Upper lobe of right lung (tissue), 1 donor: ENCODE results near the gene GLO1. TPM values are rescaled to one million over a fixed set of nuclear protein-coding genes. Genes with fewer than 3 reads are reported as not detected.

Experiments used
- ATAC-seq: fragments of 200-7000 bp; cut with Tn5 transposase; one replicate; pipeline ENCODE4 v1.9.1; 2020; ENCODE audit warnings: mild to moderate bottlenecking, moderate library complexity
- DNase-seq: peaks from one replicate; pipeline ENCODE4 v3.0.0-alpha.2; 2020
- H3K27ac ChIP-seq: fragments of 200-600 bp; one replicate; pipeline ENCODE4 v1.8.0; 2022
- H3K27me3 ChIP-seq: fragments of 200-600 bp; one replicate; pipeline ENCODE4 v1.8.0; 2022; ENCODE audit warnings: mild to moderate bottlenecking
- H3K36me3 ChIP-seq: fragments of 200-600 bp; one replicate; pipeline ENCODE4 v1.8.0; 2022
- H3K4me1 ChIP-seq: fragments of 200-600 bp; one replicate; pipeline ENCODE4 v1.8.0; 2022
- H3K4me3 ChIP-seq: fragments of 200-600 bp; one replicate; pipeline ENCODE4 v1.8.0; 2022; ENCODE audit warnings: mild to moderate bottlenecking
- H3K9me3 ChIP-seq: fragments of 200-600 bp; one replicate; pipeline ENCODE4 v1.8.0; 2022
- intact Hi-C: fragments of 100-400 bp; cut with DNase I; formaldehyde crosslinking; loops from one replicate; pipeline ENCODE4 v1.11.0; 2022
- total RNA-seq: library from RNA; stranded (reverse); fragmentation: NEBNext Ultra II Directional; extraction: Animal tissue kit (Norgen Biotek cat#: 25700); gene quantifications from one replicate; pipeline ENCODE4 v1.2.1, GENCODE V29; 2021
- TF ChIP-seq, protein P1 (sequence below): fragments of 200-600 bp; IDR thresholded peaks from one replicate; pipeline ENCODE4 v1.8.0; 2022; ENCODE audit warnings: antibody characterized with exemption
- donor health status: DM: no; HTN: yes; CAD: no; lungs with severe emphysema.

GLO1 gene
- total RNA-seq, 1 donor from 2014 or later: 91.4 TPM

DNA sequence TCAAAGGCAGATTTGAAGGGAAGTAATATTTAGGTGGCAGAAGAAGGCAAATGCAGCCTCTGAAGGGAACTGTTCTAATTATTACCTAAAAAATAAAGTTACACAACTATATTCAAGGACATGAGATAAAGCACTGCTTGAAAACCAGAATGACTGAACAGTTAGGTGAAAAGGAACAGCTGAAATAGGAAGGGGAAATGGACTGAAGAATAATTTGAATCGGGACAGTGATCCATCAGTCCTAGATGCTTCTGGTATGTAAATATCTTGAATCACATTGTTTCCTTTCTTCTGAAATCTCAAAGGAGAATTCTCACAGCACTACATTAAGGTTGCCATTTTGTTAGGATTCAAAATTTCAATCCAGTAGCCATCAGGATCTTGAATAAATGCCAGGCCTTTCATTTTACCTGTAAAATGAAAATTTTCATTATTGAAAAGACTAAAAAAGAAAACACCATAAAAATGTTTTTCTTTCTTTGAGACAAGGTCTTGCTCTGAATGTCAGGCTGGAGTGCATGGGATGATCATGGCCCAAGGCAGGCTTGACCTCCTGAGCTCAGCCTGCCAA is 25.9 kb downstream of the GLO1 start:
- no peaks in the 10 kb centered on the region for H3K27me3 ChIP-seq
- intact Hi-C loops: no loop called here
- H3K27ac ChIP-seq: peak overlapping the region; percentile 53
- no peak for DNase-seq
- H3K9me3 ChIP-seq: no peaks in the 10 kb centered on the region
- peaks cover 38% of the 10 kb centered on the region for H3K36me3 ChIP-seq
- no peak for ATAC-seq
- no peak overlapping the region for H3K4me3 ChIP-seq
- TF ChIP-seq, protein P1, sequence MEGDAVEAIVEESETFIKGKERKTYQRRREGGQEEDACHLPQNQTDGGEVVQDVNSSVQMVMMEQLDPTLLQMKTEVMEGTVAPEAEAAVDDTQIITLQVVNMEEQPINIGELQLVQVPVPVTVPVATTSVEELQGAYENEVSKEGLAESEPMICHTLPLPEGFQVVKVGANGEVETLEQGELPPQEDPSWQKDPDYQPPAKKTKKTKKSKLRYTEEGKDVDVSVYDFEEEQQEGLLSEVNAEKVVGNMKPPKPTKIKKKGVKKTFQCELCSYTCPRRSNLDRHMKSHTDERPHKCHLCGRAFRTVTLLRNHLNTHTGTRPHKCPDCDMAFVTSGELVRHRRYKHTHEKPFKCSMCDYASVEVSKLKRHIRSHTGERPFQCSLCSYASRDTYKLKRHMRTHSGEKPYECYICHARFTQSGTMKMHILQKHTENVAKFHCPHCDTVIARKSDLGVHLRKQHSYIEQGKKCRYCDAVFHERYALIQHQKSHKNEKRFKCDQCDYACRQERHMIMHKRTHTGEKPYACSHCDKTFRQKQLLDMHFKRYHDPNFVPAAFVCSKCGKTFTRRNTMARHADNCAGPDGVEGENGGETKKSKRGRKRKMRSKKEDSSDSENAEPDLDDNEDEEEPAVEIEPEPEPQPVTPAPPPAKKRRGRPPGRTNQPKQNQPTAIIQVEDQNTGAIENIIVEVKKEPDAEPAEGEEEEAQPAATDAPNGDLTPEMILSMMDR: no peak
- peaks cover 11% of the 10 kb centered on the region for H3K4me1 ChIP-seq

DNA sequence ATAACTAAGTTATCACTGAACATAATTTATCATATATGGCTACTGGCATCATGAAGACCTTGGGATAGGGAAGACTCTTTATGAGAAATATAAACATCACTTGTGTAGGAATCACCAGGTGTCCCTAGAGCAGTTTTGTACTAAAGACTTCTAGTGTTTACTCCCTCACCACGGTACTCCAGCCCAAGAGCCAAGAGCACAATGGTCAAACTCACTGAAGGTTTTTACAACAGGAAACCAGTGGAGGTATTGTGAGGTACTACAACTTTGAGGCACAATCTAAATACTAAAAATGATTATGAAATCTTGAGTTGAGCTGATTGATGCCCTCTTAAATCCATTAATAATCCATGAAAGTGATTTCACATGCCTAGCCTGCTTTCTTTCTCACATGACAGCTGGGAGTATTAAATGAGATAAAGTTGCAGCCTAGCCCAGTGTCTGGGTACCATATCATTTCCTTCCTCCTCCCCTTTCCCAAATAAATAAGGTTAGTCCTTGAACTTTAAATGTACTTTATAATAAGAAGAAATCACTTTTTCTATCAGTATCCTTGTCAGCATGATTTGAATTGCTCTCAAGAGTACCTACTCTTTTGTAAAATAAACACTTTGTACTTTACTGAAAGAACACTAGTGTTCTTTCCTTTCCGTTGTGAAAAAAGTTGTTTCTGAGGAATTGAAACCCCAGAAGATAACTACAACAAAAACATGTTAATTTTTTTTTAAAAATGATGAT is 26.5 kb downstream of the GLO1 start:
- intact Hi-C loops: no loop called here
- H3K36me3 ChIP-seq: peaks cover 31% of the 10 kb centered on the region
- H3K4me1 ChIP-seq: peaks cover 11% of the 10 kb centered on the region
- ATAC-seq (peak; percentile 69), DNase-seq (no peak)
- H3K9me3 ChIP-seq: no peaks in the 10 kb centered on the region
- no peaks in the 10 kb centered on the region for H3K27me3 ChIP-seq
- TF ChIP-seq, protein P1: no peak
- H3K4me3 ChIP-seq: no peak overlapping the region
- peak overlapping the region; percentile 53 for H3K27ac ChIP-seq

GRCh38 chr6:38673397-38674165 is 29.4 kb downstream of the GLO1 start:
- Histone ChIP-seq H3K4me1 (peaks cover 11% of the 10 kb centered on the region), H3K27ac (no peak overlapping the region), H3K9me3 (no peaks in the 10 kb centered on the region), H3K27me3 (no peaks in the 10 kb centered on the region), H3K36me3 (peaks cover 13% of the 10 kb centered on the region), H3K4me3 (no peak overlapping the region)
- DNase-seq (no peak), ATAC-seq (peak; percentile 27)
- intact Hi-C loops: no loop called here
- TF ChIP-seq, protein P1: no peak

GRCh38 chr6:38671885-38672467 is 31.0 kb downstream of the GLO1 start:
- no peak for DNase-seq
- TF ChIP-seq, protein P1: peak; percentile 77
- no peaks in the 10 kb centered on the region for H3K27me3 ChIP-seq
- peaks cover 13% of the 10 kb centered on the region for H3K36me3 ChIP-seq
- H3K4me3 ChIP-seq: no peak overlapping the region
- ATAC-seq: peak; percentile 89
- peaks cover 6% of the 10 kb centered on the region for H3K4me1 ChIP-seq
- no peaks in the 10 kb centered on the region for H3K9me3 ChIP-seq
- intact Hi-C loops: no loop called here
- no peak overlapping the region for H3K27ac ChIP-seq

DNA sequence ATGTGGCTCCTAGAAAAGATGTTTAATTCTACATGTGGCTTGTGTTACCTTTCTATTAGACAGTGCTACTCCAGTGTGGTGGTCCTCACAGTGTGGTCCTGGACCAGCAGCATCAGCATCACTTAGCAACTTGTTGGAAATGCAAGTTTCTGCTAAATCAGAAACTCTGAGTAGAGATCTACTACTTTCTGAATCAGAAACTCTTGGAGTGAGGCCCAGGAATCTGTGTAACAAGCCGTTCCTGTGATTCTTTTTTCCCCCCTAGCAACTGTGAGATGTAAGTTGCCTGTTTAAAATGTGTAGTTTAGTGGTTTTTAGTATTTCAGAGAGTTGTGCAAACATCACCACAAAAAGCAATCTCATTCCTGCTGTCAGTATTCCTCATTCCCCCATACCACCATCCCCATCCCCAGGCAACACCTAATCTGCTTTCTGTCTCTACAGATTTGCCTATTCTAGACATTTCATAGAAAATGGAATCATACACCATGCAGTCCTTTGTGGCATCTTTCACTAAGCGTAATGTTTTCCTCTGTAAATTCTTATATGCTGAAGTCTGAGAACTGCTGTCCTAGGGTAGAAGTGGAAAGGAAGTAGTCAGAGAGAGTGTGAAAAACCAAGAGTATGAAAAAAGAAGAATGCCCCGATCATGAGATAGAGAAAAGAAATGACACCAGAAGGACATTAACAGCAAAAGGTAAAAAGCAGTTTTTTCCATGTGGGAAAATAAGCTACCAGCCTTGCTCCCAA is 44.4 kb downstream of the GLO1 start:
- H3K4me3 ChIP-seq: no peak overlapping the region
- H3K27ac ChIP-seq: no peak overlapping the region
- no peak for ATAC-seq
- TF ChIP-seq, protein P1: no peak
- H3K27me3 ChIP-seq: no peaks in the 10 kb centered on the region
- no peak for DNase-seq
- no peaks in the 10 kb centered on the region for H3K4me1 ChIP-seq
- no peaks in the 10 kb centered on the region for H3K9me3 ChIP-seq
- intact Hi-C loops: no loop called here
- peaks cover 5% of the 10 kb centered on the region for H3K36me3 ChIP-seq
